ENCODE data around the gene AGAP2. TPM values are rescaled to one million over a fixed set of nuclear protein-coding genes. Genes with fewer than 3 reads are reported as not detected.

AGAP2 gene
- total RNA-seq, 1 experiment from 2014 or later, result 5.3 TPM

DNA sequence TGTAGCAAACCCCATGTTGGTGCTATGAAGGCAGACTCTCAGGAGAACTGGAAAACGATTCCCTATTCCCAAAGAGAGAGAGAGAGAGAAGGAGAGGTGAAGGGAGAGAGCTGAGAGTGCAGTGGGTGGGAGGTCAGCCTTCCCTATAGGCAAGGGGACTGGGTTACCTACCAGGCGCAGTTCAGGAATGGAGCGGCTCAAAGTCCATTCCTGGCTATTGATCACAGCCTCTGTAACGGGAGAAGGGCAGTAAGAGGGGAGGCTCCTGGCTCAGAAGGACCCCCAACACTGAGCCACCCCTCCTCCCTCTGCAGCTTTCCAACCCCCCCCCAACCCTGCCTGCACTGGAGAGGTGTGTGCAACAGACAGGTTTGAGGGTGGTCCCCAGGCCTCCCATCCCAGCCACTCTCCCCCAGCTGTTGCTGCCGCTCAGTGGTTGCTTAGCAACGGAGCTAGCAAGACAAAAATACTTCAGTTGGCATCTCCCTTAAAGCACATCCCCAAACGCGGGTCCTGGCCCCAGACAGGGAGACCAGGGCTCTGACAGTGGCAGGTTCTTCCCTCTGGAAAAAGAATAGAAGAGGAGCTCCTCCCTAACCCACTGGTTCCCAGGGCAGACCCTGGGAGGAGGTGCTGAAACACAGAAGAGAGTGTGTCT lies 3.2 kb downstream of the AGAP2 start:
- Histone ChIP-seq H3K27me3 (ENCODE audit: insufficient read depth, low read length) (peaks cover 48% of the 10 kb centered on the region), H3K4me2 (ENCODE audit: insufficient read depth, insufficient read length, low read length) (peak overlapping the region; percentile 49), H3K9ac (ENCODE audit: extremely low read depth, insufficient read length, low read length) (no peak overlapping the region)

More for the DNA sequence above, 3.2 kb downstream of the AGAP2 start:
- Histone ChIP-seq H3K23me2 (ENCODE audit: insufficient read length, low read depth, low read length, poor library complexity, severe bottlenecking) (peaks cover 16% of the 10 kb centered on the region), H3K79me1 (ENCODE audit: insufficient read depth, low read depth, low read length, poor library complexity, severe bottlenecking) (no peaks in the 10 kb centered on the region), H4K5ac (ENCODE audit: insufficient read length, low read depth, low read length) (no peak overlapping the region), H3K18ac (ENCODE audit: insufficient read length, low read depth, low read length) (no peak overlapping the region), H2AFZ (ENCODE audit: low read length) (no peak overlapping the region), H2AK5ac (ENCODE audit: insufficient read length, low read length) (no peak overlapping the region), H3K4ac (ENCODE audit: low read depth, low read length) (no peak overlapping the region), H2BK12ac (ENCODE audit: insufficient read length, low read depth, low read length) (no peak overlapping the region), H2BK15ac (ENCODE audit: low read depth, low read length) (no peak overlapping the region), H3K27ac (ENCODE audit: insufficient read length, low read depth, low read length) (no peak overlapping the region), H4K20me1 (ENCODE audit: control insufficient read depth, insufficient read depth, insufficient read length) (peaks cover 2% of the 10 kb centered on the region), H3T11ph (ENCODE audit: low read length) (no peak overlapping the region), H3K79me2 (ENCODE audit: insufficient read depth, low read length) (no peaks in the 10 kb centered on the region), H4K91ac (ENCODE audit: insufficient read length, low read depth, low read length) (no peak overlapping the region), H2BK120ac (ENCODE audit: low read depth, low read length, poor library complexity, severe bottlenecking) (no peak overlapping the region), H3K14ac (ENCODE audit: insufficient read depth, low read length) (no peak overlapping the region), H2BK5ac (ENCODE audit: insufficient read length, low read length) (no peak overlapping the region), H3K23ac (ENCODE audit: insufficient read length, low read depth, low read length) (no peak overlapping the region), H3K56ac (ENCODE audit: insufficient read length, low read depth, low read length) (no peak overlapping the region), H3K9me3 (ENCODE audit: control insufficient read depth, low read depth, low read length) (no peaks in the 10 kb centered on the region), H3K4me1 (ENCODE audit: insufficient read depth, low read length) (no peaks in the 10 kb centered on the region), H2BK20ac (ENCODE audit: low read depth, low read length, poor library complexity, severe bottlenecking) (no peak overlapping the region), H4K8ac (replicated peaks; ENCODE audit: insufficient read length, low read depth, low read length) (no peak overlapping the region)
- no CpG with 5 or more reads among the region's 8 CpGs for WGBS (ENCODE audit: extremely low coverage, insufficient read length, low lambda C conversion rate)
- Mint-ChIP-seq H3K27me3 (ENCODE audit: low read depth) (peaks cover 96% of the 10 kb centered on the region), H3K4me1 (peaks cover 24 to 37% of the 10 kb centered on the region in 2 experiments), H3K27ac (no peak overlapping the region), H3K4me3 (peak overlapping the region; percentile 59 to 84), H3K36me3 (ENCODE audit: insufficient read depth in 1 of 3, low read depth in 3 of 3) (no peaks in the 10 kb centered on the region; a peak in 1 of 7 replicates), H3K9me3 (no peaks in the 10 kb centered on the region; a peak in 1 of 5 replicates)
- TF ChIP-seq, protein P1, sequence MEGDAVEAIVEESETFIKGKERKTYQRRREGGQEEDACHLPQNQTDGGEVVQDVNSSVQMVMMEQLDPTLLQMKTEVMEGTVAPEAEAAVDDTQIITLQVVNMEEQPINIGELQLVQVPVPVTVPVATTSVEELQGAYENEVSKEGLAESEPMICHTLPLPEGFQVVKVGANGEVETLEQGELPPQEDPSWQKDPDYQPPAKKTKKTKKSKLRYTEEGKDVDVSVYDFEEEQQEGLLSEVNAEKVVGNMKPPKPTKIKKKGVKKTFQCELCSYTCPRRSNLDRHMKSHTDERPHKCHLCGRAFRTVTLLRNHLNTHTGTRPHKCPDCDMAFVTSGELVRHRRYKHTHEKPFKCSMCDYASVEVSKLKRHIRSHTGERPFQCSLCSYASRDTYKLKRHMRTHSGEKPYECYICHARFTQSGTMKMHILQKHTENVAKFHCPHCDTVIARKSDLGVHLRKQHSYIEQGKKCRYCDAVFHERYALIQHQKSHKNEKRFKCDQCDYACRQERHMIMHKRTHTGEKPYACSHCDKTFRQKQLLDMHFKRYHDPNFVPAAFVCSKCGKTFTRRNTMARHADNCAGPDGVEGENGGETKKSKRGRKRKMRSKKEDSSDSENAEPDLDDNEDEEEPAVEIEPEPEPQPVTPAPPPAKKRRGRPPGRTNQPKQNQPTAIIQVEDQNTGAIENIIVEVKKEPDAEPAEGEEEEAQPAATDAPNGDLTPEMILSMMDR (conservative IDR thresholded peaks at IDR 0.05), result no peak
- DNase-seq, result peak; percentile 53

Measured in H9 (cell line).